HG03521 (cell line): ENCODE data around the gene TIMELESS.
A peak's percentile ranks its signal among the peaks of the same experiment; 100 is the strongest.
"Not testable (repeated sequence)": the region's sequence is repeated elsewhere in the genome, so short reads cannot be mapped to it uniquely, and the experiment has no call there.

ENCODE experiments used
- ATAC-seq: cut with Tn5 transposase; IDR thresholded peaks from one replicate; pipeline ENCODE4 v1.9.1; 2021; ENCODE audit warnings: mild to moderate bottlenecking, moderate library complexity; ENCODE audit not compliant: unreplicated experiment

Gene TIMELESS

GRCh38 chr12:56410768-56411167 is 38.5 kb downstream of the TIMELESS start:
- ATAC-seq, result no peak

DNA sequence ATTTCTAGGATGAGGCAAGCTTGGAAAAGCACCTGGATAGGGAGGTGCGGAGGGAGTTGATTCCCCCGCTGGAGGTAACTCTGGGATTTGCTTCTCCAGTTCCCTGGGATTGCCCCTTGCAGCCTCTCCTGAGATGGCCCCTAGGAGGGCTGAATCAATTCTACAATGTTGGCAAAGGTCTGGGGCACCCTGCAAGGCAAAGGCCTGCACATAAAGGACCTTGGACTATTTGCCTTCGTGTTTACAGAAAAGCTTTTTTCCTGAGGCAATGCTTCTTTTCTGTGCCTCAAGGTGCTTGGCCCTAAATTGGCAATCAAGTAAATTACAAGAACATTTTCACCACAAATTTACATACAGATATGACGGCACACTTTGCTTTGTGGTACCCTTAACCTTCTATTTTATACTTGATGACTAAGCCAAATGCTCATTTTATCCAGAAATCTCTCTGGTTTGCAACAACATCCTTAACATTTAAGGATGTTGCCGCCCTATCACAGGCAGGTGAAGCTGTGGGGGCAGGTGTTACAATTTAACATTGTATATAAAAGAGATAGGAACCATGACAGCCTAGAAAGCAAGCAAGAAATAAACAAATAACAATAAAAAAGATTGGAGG is 40.3 kb downstream of the TIMELESS start:
- ATAC-seq, result no peak

DNA sequence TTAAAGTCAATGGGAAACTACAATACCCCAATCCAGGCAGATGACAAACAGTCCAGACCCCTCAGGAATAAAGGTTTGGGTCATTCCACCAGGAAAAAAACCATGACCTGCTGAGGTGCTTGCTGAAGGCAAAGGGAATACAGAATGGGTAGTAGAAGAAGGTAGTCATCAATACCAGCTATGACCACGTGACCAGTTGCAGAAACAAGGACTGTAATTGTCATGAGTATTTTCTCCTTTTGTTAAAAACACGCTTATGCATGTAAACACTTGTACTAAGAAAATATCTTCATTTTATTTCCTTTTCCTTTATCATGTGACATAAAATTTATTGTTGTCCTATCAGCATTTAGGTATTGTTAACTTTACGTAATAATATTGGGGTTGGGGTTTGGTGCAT is 45.0 kb downstream of the TIMELESS start:
- not testable (repeated sequence) for ATAC-seq

- not testable (repeated sequence) for ATAC-seq
Measured at GRCh38 chr12:56401612-56402011, 47.6 kb downstream of the TIMELESS start.

- not testable (repeated sequence) for ATAC-seq
Measured at GRCh38 chr12:56401125-56401524, 48.1 kb downstream of the TIMELESS start.

DNA sequence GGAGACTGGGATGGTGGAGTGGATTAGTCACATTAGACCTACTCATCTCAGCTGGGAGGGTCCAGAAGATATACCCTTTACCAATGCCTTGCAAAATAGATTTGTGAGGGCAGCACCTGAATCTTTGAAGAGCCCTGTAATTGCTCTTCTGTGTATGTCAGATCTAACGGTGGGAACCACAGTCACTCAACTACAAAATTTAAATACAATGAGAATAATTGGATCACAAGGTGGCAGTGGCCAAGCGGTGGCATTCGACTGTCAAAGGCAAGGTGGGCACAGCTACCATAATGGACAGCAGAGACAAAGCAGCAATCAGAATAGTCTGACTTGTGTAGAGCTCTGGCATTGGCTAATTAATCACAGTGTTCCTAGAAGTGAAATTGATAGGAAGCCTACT is 49.8 kb downstream of the TIMELESS start:
- not testable (repeated sequence) for ATAC-seq

- no peak for ATAC-seq
Measured at GRCh38 chr12:56398324-56398723, 50.9 kb downstream of the TIMELESS start.

DNA sequence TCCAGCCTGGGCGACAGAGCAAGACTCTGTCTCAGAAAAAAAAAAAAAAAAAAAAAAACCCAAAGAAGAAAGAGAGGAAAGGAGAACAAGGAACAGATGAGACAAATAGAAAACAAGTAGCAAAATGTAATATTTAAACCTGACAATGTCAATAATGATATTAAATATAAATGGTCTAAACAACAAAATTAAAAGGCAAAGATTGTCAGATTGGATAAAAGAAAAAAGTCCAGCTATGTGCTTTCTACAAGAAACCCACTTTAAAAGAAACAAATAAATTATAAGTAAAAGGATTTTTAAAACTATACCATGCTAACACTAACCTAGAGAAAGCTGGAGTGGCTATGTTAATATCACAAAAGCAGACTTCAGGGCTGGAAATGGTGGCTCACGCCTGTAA is 56.9 kb downstream of the TIMELESS start:
- ATAC-seq, result no peak

DNA sequence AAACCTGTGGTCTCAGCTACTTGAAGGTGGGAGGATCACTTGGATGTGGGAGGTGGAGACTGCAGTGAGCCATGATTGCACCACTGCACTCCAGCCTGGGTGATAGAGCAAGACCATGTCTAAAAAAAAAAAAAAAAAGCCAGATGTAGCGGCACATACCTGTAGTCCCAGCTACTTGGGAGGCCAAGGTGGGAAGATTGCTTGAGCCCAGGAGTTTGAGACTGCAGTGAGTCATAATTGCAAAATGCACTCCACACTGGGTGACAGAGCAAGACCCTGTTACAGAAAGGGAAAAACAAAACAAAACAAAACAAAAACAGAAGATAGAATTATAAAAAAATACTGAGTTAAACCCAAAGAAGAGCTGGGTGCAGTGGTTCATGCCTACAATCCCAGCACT is 57.5 kb downstream of the TIMELESS start:
- ATAC-seq, result no peak

DNA sequence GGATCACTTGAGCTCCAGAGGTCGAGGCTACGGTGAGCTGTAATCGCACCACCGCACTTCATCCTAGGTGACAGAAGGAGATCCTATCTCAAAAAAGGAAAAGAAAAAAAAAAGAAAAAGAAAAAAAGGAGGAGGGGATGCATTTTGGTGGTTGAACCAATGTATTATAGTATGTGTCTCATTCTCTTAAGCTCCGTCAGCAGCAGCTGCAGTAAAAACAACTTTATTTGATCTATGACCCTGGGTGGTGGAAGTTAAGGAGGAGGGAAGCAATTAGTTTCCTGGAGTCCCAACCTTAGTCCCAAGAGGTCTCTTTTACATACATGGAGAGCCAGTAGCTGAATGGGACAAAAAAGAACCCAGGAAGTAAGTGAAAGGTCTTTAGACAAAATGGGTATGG is 59.8 kb downstream of the TIMELESS start:
- ATAC-seq, result no peak

- ATAC-seq, result no peak
Measured at GRCh38 chr12:56387152-56387736, 62.0 kb downstream of the TIMELESS start.

DNA sequence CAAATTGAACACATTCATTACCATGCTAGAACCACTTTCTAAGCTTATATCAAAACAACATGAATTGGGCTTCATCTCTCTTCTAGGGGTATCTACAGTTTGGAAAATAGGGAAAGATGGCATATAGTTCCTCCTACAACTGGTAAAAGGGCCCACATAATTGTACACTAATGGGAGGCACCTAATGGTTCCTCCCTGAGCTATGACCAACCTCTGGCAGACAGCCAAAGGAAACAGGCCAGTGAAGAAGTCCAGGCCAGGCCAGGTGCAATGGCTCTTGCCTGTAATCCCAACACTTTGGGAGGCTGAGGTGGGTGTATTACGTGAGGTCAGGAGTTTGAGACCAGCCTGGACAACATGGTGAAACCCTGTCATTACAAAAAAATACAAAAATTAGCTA is 63.4 kb downstream of the TIMELESS start:
- no peak for ATAC-seq

DNA sequence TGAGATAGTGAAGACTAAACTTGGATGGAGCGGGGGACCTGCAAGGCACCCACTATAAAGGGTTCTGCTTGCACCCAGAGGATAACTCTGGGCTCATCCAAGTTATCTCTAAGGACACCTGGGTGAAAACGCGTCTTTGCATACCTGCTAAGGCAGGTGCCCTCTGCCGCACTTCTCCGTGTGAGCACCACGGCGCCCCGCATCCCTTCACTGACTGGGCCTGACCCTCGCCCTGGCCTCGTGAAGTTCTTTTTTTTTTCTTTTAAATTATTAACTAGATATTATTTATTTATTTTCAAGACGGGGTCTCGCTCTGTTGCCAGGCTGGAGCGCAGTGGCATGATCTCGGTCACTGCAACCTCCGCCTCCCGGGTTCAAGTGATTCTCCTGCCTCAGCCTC is 66.6 kb downstream of the TIMELESS start:
- no peak for ATAC-seq

DNA sequence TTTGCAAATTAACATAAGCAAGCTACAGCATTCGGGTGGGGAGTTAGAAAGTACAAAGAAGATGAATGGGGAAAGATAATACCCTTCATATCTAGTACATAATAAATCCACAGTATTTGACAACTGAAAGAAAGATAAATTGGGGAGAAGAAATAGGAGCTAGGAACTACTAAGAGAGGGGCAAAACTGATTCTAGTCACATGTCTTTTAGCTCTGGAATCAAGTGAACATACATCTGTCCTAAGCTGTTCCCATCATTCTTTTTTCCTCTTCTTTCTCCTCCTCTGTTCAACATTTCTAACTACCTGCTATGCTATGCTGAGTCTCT is 71.3 kb downstream of the TIMELESS start:
- ATAC-seq, result no peak

GRCh38 chr12:56377310-56377988 is 71.8 kb downstream of the TIMELESS start:
- ATAC-seq, result no peak

DNA sequence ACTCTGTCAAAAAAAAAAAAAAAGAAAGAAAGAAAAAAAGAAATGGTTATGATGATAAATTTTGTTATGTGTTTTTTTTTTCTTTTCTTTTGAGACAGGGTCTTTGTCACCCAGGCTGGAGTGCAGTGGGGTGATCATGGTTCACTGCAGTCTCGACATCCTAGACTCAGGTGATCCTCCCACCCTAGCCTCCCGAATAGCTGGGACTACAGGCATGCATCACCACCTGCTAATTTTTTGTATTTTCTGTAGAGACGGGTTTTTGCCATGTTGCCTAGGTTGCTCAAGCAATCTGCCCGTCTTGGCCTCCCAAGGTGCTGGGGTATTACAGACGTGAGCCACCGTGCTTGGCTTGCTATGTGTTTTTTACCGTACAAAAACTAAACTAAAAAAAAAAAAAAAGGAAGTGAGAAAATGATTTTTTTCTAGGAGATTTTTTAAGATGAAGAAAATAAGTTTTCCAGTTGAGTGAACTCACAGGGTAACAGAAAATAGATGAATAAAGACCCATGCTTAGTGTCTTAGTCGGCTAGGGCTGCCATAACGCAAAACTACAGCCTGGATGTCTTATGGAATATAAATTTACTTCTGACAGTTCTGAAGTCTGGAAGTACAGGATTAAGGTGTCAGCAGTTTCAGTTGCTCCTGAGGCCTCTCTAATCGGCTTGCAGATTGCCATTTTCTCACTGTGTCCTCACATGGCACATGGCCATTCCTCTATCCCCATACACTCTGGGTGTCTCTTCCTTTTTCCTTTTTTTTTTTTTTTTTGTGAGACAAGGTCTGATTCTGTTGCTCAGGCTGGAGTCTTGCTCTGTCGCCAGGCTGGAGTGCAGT is 73.4 kb downstream of the TIMELESS start:
- ATAC-seq, result peak; percentile 64

GRCh38 chr12:56374726-56375597 is 74.3 kb downstream of the TIMELESS start:
- ATAC-seq, result peak; percentile 16

- ATAC-seq, result no peak
Measured at GRCh38 chr12:56373515-56373914, 75.7 kb downstream of the TIMELESS start.

DNA sequence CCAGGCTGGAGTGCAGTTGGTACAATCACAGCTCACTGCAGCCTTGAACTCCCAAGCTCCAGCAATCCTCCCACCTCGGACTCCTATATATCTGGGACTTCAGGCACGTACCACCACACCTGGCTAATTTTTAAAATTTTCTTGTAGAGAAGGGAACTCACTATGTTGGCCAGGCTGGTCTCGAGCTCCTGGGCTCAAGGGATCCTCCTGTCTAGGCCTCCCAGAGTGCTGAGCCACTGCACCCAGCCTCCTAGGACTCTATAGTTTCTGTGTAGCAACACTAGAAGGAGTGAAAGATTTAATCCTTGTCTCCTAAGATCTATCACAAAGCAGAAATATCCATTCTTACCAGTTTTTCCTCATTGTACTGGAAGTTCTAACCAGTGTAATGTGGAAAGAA is 82.3 kb downstream of the TIMELESS start:
- no peak for ATAC-seq
